H1 (cell line): ENCODE data around the gene CHDH.

Experiments
- CEBPB ChIP-seq: IDR thresholded peaks from 2 replicates; pipeline ENCODE4 v1.6.1; 2012; ENCODE audit warnings: low read depth, low read length
- E2F6 ChIP-seq: IDR thresholded peaks from 2 replicates; pipeline ENCODE4 v1.6.1; 2012; ENCODE audit warnings: inconsistent platforms
- EGR1 ChIP-seq: IDR thresholded peaks from 2 replicates; pipeline ENCODE4 v1.6.1; 2011; ENCODE audit warnings: low read depth, low read length, borderline replicate concordance
- EZH2 ChIP-seq: fragments of 200-600 bp; sonication (generic); IDR thresholded peaks from 2 replicates; pipeline ENCODE4 v1.7.1; 2012; ENCODE audit warnings: low read depth, mild to moderate bottlenecking, moderate library complexity, low read length, inconsistent platforms; ENCODE audit not compliant: severe bottlenecking
- POLR2AphosphoS5 ChIP-seq: IDR thresholded peaks from 2 replicates; pipeline ENCODE4 v1.6.1; 2011; ENCODE audit warnings: low read depth, low read length
- RAD21 ChIP-seq, 2 experiments: IDR thresholded peaks in 1 of 2; conservative IDR thresholded peaks in 1 of 2; 2 replicates each; pipeline ENCODE4 v1.6.1; 2011; ENCODE audit warnings: low read depth in 2 of 2, low read length in 2 of 2, improper control_type of control experiment in 1 of 2, inconsistent platforms in 1 of 2, mild to moderate bottlenecking in 1 of 2, moderate library complexity in 1 of 2
- RFX5 ChIP-seq: IDR thresholded peaks from 2 replicates; pipeline ENCODE4 v1.6.1; 2011; ENCODE audit warnings: low read depth, low read length, improper control_type of control experiment, borderline replicate concordance
- RNF2 ChIP-seq: fragments of 200-900, 300-1000 bp; sonication (generic); IDR thresholded peaks from 2 replicates; pipeline ENCODE4 v1.7.1; 2016; ENCODE audit warnings: borderline replicate concordance, low read depth, mild to moderate bottlenecking, antibody characterized with exemption, low read length; ENCODE audit not compliant: poor library complexity, severe bottlenecking; ENCODE audit errors: missing control alignments
- SRF ChIP-seq: IDR thresholded peaks from 2 replicates; pipeline ENCODE4 v1.6.1; 2011; ENCODE audit warnings: mild to moderate bottlenecking, low read depth, low read length, moderate library complexity
- TF ChIP-seq, protein P1 (sequence below), 3 experiments: IDR thresholded peaks; 1 replicate in 2 of 3; 2 replicates in 1 of 3; pipeline versions ENCODE4 v1.5.1 to v1.6.1; 2011; ENCODE audit warnings: low read length in 3 of 3, mild to moderate bottlenecking in 3 of 3, inconsistent platforms in 2 of 3, low read depth in 1 of 3, moderate library complexity in 1 of 3; ENCODE audit not compliant: insufficient read depth in 1 of 3; ENCODE audit errors: control extremely low read depth in 1 of 3

GRCh38 chr3:53888232-53888631, 42.0 kb upstream of the CHDH start:
- no peak for TF ChIP-seq RNF2
- TF ChIP-seq, protein P1, sequence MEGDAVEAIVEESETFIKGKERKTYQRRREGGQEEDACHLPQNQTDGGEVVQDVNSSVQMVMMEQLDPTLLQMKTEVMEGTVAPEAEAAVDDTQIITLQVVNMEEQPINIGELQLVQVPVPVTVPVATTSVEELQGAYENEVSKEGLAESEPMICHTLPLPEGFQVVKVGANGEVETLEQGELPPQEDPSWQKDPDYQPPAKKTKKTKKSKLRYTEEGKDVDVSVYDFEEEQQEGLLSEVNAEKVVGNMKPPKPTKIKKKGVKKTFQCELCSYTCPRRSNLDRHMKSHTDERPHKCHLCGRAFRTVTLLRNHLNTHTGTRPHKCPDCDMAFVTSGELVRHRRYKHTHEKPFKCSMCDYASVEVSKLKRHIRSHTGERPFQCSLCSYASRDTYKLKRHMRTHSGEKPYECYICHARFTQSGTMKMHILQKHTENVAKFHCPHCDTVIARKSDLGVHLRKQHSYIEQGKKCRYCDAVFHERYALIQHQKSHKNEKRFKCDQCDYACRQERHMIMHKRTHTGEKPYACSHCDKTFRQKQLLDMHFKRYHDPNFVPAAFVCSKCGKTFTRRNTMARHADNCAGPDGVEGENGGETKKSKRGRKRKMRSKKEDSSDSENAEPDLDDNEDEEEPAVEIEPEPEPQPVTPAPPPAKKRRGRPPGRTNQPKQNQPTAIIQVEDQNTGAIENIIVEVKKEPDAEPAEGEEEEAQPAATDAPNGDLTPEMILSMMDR (IDR thresholded peaks at IDR 0.05; ENCODE audit: control extremely low read depth in 1 of 3, insufficient read depth in 1 of 3, low read depth in 1 of 3, low read length in 3 of 3) = no peak
- TF ChIP-seq E2F6 = no peak
- TF ChIP-seq CEBPB = no peak
- no peak for TF ChIP-seq POLR2AphosphoS5
- no peak for TF ChIP-seq RFX5
- no peak for TF ChIP-seq EGR1
- TF ChIP-seq RAD21 (IDR thresholded peaks at IDR 0.05 in 1 of 2, conservative IDR thresholded peaks at IDR 0.05 in 1 of 2; ENCODE audit: low read depth in 2 of 2, low read length in 2 of 2) = no peak
- TF ChIP-seq EZH2 = no peak
- TF ChIP-seq SRF = no peak
